ENCODE measurements around the gene PRKCZ. TPM values are rescaled to one million over a fixed set of nuclear protein-coding genes. Genes with fewer than 3 reads are reported as not detected.
A peak's percentile ranks its signal among the peaks of the same experiment; 100 is the strongest.
"Not testable (repeated sequence)": the region's sequence is repeated elsewhere in the genome, so short reads cannot be mapped to it uniquely, and the experiment has no call there.

The PRKCZ gene
- total and polyA plus RNA-seq, 2 experiments from 2014 or later = 1.4 to 2.8 TPM

GRCh38 chr1:2090216-2090890, 40.1 kb downstream of the PRKCZ start:
- 82 to 89% methylated on average over 22 of the region's 22 CpGs for WGBS, 2 experiments (ENCODE audit: low coverage in 1 of 2, low lambda C conversion rate in 2 of 2, missing lambda C conversion rate in 2 of 2)
- TF ChIP-seq EZH2phosphoT487 (IDR thresholded peaks at IDR 0.05; ENCODE audit: insufficient read depth, low read depth) (no peak), EZH2 (IDR thresholded peaks at IDR 0.05; ENCODE audit: insufficient read depth, poor library complexity, severe bottlenecking) (no peak)
- Histone ChIP-seq H3F3A (ENCODE audit: insufficient read depth) (no peaks in the 10 kb centered on the region), H3K4me1 (ENCODE audit: insufficient read depth) (peaks cover 12% of the 10 kb centered on the region), H3K9ac (no peak overlapping the region), H3K4me3 (no peak overlapping the region), H2AFZ (no peak overlapping the region), H3K9me2 (ENCODE audit: insufficient read depth) (no peaks in the 10 kb centered on the region), H3K4me2 (ENCODE audit: unreplicated experiment) (no peak overlapping the region), H3K79me2 (ENCODE audit: insufficient read depth) (no peaks in the 10 kb centered on the region), H3K27ac (no peak overlapping the region), H3K9me3 (ENCODE audit: low read depth) (no peaks in the 10 kb centered on the region), H3K27me3 (replicated peaks; ENCODE audit: insufficient read depth) (no peaks in the 10 kb centered on the region), H3K36me3 (ENCODE audit: low read depth) (no peaks in the 10 kb centered on the region), H4K20me1 (ENCODE audit: insufficient read depth) (no peaks in the 10 kb centered on the region)
- DNase-seq = no peak
- in situ Hi-C loops (cut with MboI) = no loop called here

GRCh38 chr1:2091611-2092604, 41.7 kb downstream of the PRKCZ start:
- Histone ChIP-seq H3K4me3 (no peak overlapping the region), H3K27ac (no peak overlapping the region), H3K4me2 (ENCODE audit: unreplicated experiment) (no peak overlapping the region), H3F3A (ENCODE audit: insufficient read depth) (no peaks in the 10 kb centered on the region), H4K20me1 (ENCODE audit: insufficient read depth) (no peaks in the 10 kb centered on the region), H3K36me3 (ENCODE audit: low read depth) (no peaks in the 10 kb centered on the region), H3K79me2 (ENCODE audit: insufficient read depth) (no peaks in the 10 kb centered on the region), H3K4me1 (ENCODE audit: insufficient read depth) (peaks cover 12% of the 10 kb centered on the region), H2AFZ (no peak overlapping the region), H3K27me3 (replicated peaks; ENCODE audit: insufficient read depth) (no peaks in the 10 kb centered on the region), H3K9ac (no peak overlapping the region), H3K9me3 (ENCODE audit: low read depth) (no peaks in the 10 kb centered on the region), H3K9me2 (ENCODE audit: insufficient read depth) (no peaks in the 10 kb centered on the region)
- in situ Hi-C loops (cut with MboI) = no loop called here
- TF ChIP-seq EZH2 (IDR thresholded peaks at IDR 0.05; ENCODE audit: insufficient read depth, poor library complexity, severe bottlenecking) (no peak), EZH2phosphoT487 (IDR thresholded peaks at IDR 0.05; ENCODE audit: insufficient read depth, low read depth) (no peak)
- DNase-seq = peak; percentile 58
- WGBS, 2 experiments (ENCODE audit: low coverage in 1 of 2, low lambda C conversion rate in 2 of 2, missing lambda C conversion rate in 2 of 2) = 40 to 41% methylated on average over 45 to 48 of the region's 48 CpGs

- TF ChIP-seq EZH2 (IDR thresholded peaks at IDR 0.05; ENCODE audit: insufficient read depth, poor library complexity, severe bottlenecking) (no peak), EZH2phosphoT487 (IDR thresholded peaks at IDR 0.05; ENCODE audit: insufficient read depth, low read depth) (no peak)
- no peak for DNase-seq
These were observed 42.8 kb downstream of the PRKCZ start for GRCh38 chr1:2093055-2093454.

GRCh38 chr1:2093636-2094035, 43.4 kb downstream of the PRKCZ start:
- in situ Hi-C loops (cut with MboI) = no loop called here
- DNase-seq = no peak

More at GRCh38 chr1:2093055-2093454, 42.8 kb downstream of the PRKCZ start:
- H3K9me3 ChIP-seq (ENCODE audit: low read depth) = no peaks in the 10 kb centered on the region
- H3K27ac ChIP-seq = no peak overlapping the region
- in situ Hi-C loops (cut with MboI) = no loop called here
- no peak overlapping the region for H3K4me2 ChIP-seq (ENCODE audit: unreplicated experiment)
- H3K27me3 ChIP-seq (replicated peaks; ENCODE audit: insufficient read depth) = no peaks in the 10 kb centered on the region
- no peaks in the 10 kb centered on the region for H3K79me2 ChIP-seq (ENCODE audit: insufficient read depth)
- H4K20me1 ChIP-seq (ENCODE audit: insufficient read depth) = no peaks in the 10 kb centered on the region
- H3F3A ChIP-seq (ENCODE audit: insufficient read depth) = no peaks in the 10 kb centered on the region
- peaks cover 10% of the 10 kb centered on the region for H3K4me1 ChIP-seq (ENCODE audit: insufficient read depth)
- WGBS, 2 experiments (ENCODE audit: low coverage in 1 of 2, low lambda C conversion rate in 2 of 2, missing lambda C conversion rate in 2 of 2) = 71 to 77% methylated on average over 14 of the region's 14 CpGs
- H2AFZ ChIP-seq = no peak overlapping the region
- no peak overlapping the region for H3K4me3 ChIP-seq
- no peak overlapping the region for H3K9ac ChIP-seq
- H3K9me2 ChIP-seq (ENCODE audit: insufficient read depth) = no peaks in the 10 kb centered on the region
- H3K36me3 ChIP-seq (ENCODE audit: low read depth) = no peaks in the 10 kb centered on the region

GRCh38 chr1:2094269-2095158, 44.3 kb downstream of the PRKCZ start:
- not testable (repeated sequence) for H3K9me2 ChIP-seq (ENCODE audit: insufficient read depth)

More at GRCh38 chr1:2093636-2094035, 43.4 kb downstream of the PRKCZ start:
- no peaks in the 10 kb centered on the region for H3K9me2 ChIP-seq (ENCODE audit: insufficient read depth)
- peaks cover 6% of the 10 kb centered on the region for H3K4me1 ChIP-seq (ENCODE audit: insufficient read depth)
- H3K4me2 ChIP-seq (ENCODE audit: unreplicated experiment) = no peak overlapping the region
- 73 to 80% methylated on average over 25 to 26 of the region's 26 CpGs for WGBS, 2 experiments (ENCODE audit: low coverage in 1 of 2, low lambda C conversion rate in 2 of 2, missing lambda C conversion rate in 2 of 2)
- H4K20me1 ChIP-seq (ENCODE audit: insufficient read depth) = no peaks in the 10 kb centered on the region
- TF ChIP-seq EZH2 (IDR thresholded peaks at IDR 0.05; ENCODE audit: insufficient read depth, poor library complexity, severe bottlenecking) = no peak
- TF ChIP-seq EZH2phosphoT487 (IDR thresholded peaks at IDR 0.05; ENCODE audit: insufficient read depth, low read depth) = no peak
- no peaks in the 10 kb centered on the region for H3F3A ChIP-seq (ENCODE audit: insufficient read depth)
- H3K36me3 ChIP-seq (ENCODE audit: low read depth) = no peaks in the 10 kb centered on the region
- H3K79me2 ChIP-seq (ENCODE audit: insufficient read depth) = no peaks in the 10 kb centered on the region
- no peak overlapping the region for H3K9ac ChIP-seq
- H3K9me3 ChIP-seq (ENCODE audit: low read depth) = no peaks in the 10 kb centered on the region
- H3K27ac ChIP-seq = no peak overlapping the region
- H3K4me3 ChIP-seq = no peak overlapping the region
- H3K27me3 ChIP-seq (replicated peaks; ENCODE audit: insufficient read depth) = no peaks in the 10 kb centered on the region
- H2AFZ ChIP-seq = no peak overlapping the region

More at GRCh38 chr1:2094269-2095158, 44.3 kb downstream of the PRKCZ start:
- H3K27me3 ChIP-seq (replicated peaks; ENCODE audit: insufficient read depth); H3K27ac ChIP-seq; H3K9ac ChIP-seq; H3K36me3 ChIP-seq (ENCODE audit: low read depth); H3F3A ChIP-seq (ENCODE audit: insufficient read depth); H3K4me3 ChIP-seq; H4K20me1 ChIP-seq (ENCODE audit: insufficient read depth); in situ Hi-C loops (cut with MboI); DNase-seq; H3K79me2 ChIP-seq (ENCODE audit: insufficient read depth); H3K9me3 ChIP-seq (ENCODE audit: low read depth); H3K4me2 ChIP-seq (ENCODE audit: unreplicated experiment); H3K4me1 ChIP-seq (ENCODE audit: insufficient read depth); H2AFZ ChIP-seq: not testable (repeated sequence)
- WGBS, 2 experiments (ENCODE audit: low coverage in 1 of 2, low lambda C conversion rate in 2 of 2, missing lambda C conversion rate in 2 of 2) = 87 to 92% methylated on average over 15 to 60 of the region's 60 CpGs

All from GM23248 (cell line).